Testis (tissue), 2 donors: ENCODE results near the gene DUOX1.

Experiments
- CTCF ChIP-seq, 3 experiments: fragments of 450-650 bp in 2 of 3; fragments of 200-600 bp in 1 of 3; sonication (generic) in 1 of 3; IDR thresholded peaks; one replicate each; pipeline ENCODE4 v1.5.1; 2016 to 2019; ENCODE audit warnings: antibody characterized with exemption in 3 of 3, mild to moderate bottlenecking in 2 of 3, moderate library complexity in 1 of 3
- POLR2A ChIP-seq: fragments of 450-650 bp; IDR thresholded peaks from one replicate; pipeline ENCODE4 v1.6.1; 2017; ENCODE audit warnings: antibody characterized with exemption, mild to moderate bottlenecking, moderate library complexity

GRCh38 chr15:45174577-45174976 lies 44.8 kb downstream of the DUOX1 start:
- no peak for TF ChIP-seq CTCF (IDR thresholded peaks at IDR 0.05)
- no peak for TF ChIP-seq POLR2A
